Measurements from ENCODE around the gene FIBP.

DNA sequence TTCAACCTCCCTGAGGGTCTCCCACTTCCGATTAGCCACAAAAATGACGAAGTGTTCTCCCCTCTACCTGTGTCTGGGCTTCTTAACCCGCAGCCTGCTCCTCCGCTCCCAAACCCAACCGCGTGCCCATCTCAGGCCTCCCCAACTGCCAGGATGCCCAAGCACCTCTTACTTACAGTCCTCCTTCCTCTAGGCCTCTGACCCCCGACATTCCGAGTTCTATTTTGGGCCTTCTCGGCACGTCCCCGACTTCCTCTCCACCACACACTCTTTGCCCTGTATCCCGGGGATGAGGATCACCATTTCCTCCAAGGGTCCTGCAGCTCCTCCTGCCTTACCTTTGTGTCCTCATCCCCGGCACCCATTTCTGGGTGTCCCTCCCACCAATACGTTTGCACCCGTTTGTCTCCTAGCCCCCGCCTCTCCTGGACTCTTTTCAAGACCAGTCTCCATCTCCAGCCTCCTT is 28.4 kb downstream of the FIBP start:
- TF ChIP-seq, protein P1, sequence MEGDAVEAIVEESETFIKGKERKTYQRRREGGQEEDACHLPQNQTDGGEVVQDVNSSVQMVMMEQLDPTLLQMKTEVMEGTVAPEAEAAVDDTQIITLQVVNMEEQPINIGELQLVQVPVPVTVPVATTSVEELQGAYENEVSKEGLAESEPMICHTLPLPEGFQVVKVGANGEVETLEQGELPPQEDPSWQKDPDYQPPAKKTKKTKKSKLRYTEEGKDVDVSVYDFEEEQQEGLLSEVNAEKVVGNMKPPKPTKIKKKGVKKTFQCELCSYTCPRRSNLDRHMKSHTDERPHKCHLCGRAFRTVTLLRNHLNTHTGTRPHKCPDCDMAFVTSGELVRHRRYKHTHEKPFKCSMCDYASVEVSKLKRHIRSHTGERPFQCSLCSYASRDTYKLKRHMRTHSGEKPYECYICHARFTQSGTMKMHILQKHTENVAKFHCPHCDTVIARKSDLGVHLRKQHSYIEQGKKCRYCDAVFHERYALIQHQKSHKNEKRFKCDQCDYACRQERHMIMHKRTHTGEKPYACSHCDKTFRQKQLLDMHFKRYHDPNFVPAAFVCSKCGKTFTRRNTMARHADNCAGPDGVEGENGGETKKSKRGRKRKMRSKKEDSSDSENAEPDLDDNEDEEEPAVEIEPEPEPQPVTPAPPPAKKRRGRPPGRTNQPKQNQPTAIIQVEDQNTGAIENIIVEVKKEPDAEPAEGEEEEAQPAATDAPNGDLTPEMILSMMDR (IDR thresholded peaks at IDR 0.05 in 4 of 5, conservative IDR thresholded peaks at IDR 0.05 in 1 of 5), result no peak
- no peak for TF ChIP-seq POLR2A (IDR thresholded peaks at IDR 0.05)
